SU-DHL-6 (cell line): ENCODE data around the gene STK40.

Experiments used
- H2AFZ ChIP-seq: fragments of 200-600 bp; sonication (generic); 2 replicates; pipeline ENCODE4 v1.6.1; 2014; ENCODE audit warnings: low read depth, mild to moderate bottlenecking, moderate library complexity, mixed read lengths, antibody characterized with exemption, low read length; ENCODE audit not compliant: severe bottlenecking
- H3F3A ChIP-seq: fragments of 200-600 bp; shearing (Covaris generic); 2 replicates; pipeline ENCODE4 v1.6.0; 2016; ENCODE audit warnings: antibody characterized with exemption, mild to moderate bottlenecking; ENCODE audit not compliant: insufficient read depth
- H3K27ac ChIP-seq: fragments of 200-600 bp; sonication (generic); 2 replicates; pipeline ENCODE4 v1.5.1; 2016; ENCODE audit warnings: low read depth, mild to moderate bottlenecking, low read length, moderate library complexity, mixed read lengths
- H3K27me3 ChIP-seq: fragments of 200-600 bp; sonication (generic), shearing (Covaris generic); 2 replicates; pipeline ENCODE4 v1.6.0; 2014; ENCODE audit warnings: mild to moderate bottlenecking, low read length
- H3K36me3 ChIP-seq: fragments of 200-600 bp; sonication (generic); 2 replicates; pipeline ENCODE4 v1.6.1; 2014; ENCODE audit warnings: mild to moderate bottlenecking, low read length, mixed read lengths
- H3K4me2 ChIP-seq: fragments of 300-600, 200-600 bp; shearing (Covaris generic), sonication (generic); 2 replicates; pipeline ENCODE4 v1.6.0; 2014; ENCODE audit warnings: low read length, low read depth, mild to moderate bottlenecking; ENCODE audit not compliant: poor library complexity, severe bottlenecking
- H3K4me3 ChIP-seq: fragments of 200-600 bp; sonication (generic); 2 replicates; pipeline ENCODE4 v1.5.1; 2014; ENCODE audit warnings: antibody characterized with exemption, low read length, mild to moderate bottlenecking, mixed read lengths; ENCODE audit not compliant: insufficient read depth, poor library complexity, severe bottlenecking
- H3K79me2 ChIP-seq: fragments of 200-600 bp; sonication (generic); 2 replicates; pipeline ENCODE4 v1.6.1; 2014; ENCODE audit warnings: mild to moderate bottlenecking, low read length, moderate library complexity; ENCODE audit not compliant: insufficient read depth
- H3K9ac ChIP-seq: fragments of 200-600 bp; sonication (generic); 2 replicates; pipeline ENCODE4 v1.7.0; 2014; ENCODE audit warnings: mild to moderate bottlenecking, low read length
- H3K9me2 ChIP-seq: fragments of 200-600 bp; sonication (generic); replicated peaks from 2 replicates; pipeline ENCODE4 v1.6.1; 2014; ENCODE audit warnings: low read length; ENCODE audit not compliant: insufficient read depth
- H3K9me3 ChIP-seq: fragments of 200-600 bp; sonication (generic); 2 replicates; pipeline ENCODE4 v1.6.1; 2014; ENCODE audit warnings: low read length, mixed read lengths; ENCODE audit not compliant: insufficient read depth
- H4K20me1 ChIP-seq: fragments of 200-600 bp; sonication (generic); 2 replicates; pipeline ENCODE4 v1.6.1; 2014; ENCODE audit warnings: low read depth, mild to moderate bottlenecking, antibody characterized with exemption, low read length, moderate library complexity, mixed read lengths
- CTCF ChIP-seq: fragments of 200-600 bp; sonication (generic); IDR thresholded peaks from one replicate; pipeline ENCODE4 v1.5.1; 2017; ENCODE audit warnings: antibody characterized with exemption, mild to moderate bottlenecking, low read length, moderate library complexity; ENCODE audit not compliant: insufficient read depth, poor library complexity, severe bottlenecking
- EZH2phosphoT487 ChIP-seq: fragments of 200-600 bp; sonication (generic), shearing (Covaris generic); conservative IDR thresholded peaks from 2 replicates; pipeline ENCODE4 v1.6.1; 2018; ENCODE audit warnings: mild to moderate bottlenecking, antibody characterized with exemption, low read length, moderate library complexity, mixed read lengths

STK40 gene

GRCh38 chr1:36408479-36408878 lies 22.8 kb upstream of the STK40 start:
- no peaks in the 10 kb centered on the region for H3K9me3 ChIP-seq
- H3K27me3 ChIP-seq = no peaks in the 10 kb centered on the region
- H3K4me2 ChIP-seq = no peak overlapping the region
- no peaks in the 10 kb centered on the region for H3K79me2 ChIP-seq
- H3F3A ChIP-seq = no peaks in the 10 kb centered on the region
- no peaks in the 10 kb centered on the region for H3K36me3 ChIP-seq
- no peaks in the 10 kb centered on the region for H3K9me2 ChIP-seq
- TF ChIP-seq EZH2phosphoT487 = no peak
- no peak for TF ChIP-seq CTCF
- no peaks in the 10 kb centered on the region for H4K20me1 ChIP-seq
- no peak overlapping the region for H3K4me3 ChIP-seq
- H3K9ac ChIP-seq = no peak overlapping the region
- H2AFZ ChIP-seq = no peak overlapping the region
- H3K27ac ChIP-seq = no peak overlapping the region

- no peaks in the 10 kb centered on the region for H3K9me2 ChIP-seq
- TF ChIP-seq EZH2phosphoT487 (no peak), CTCF (no peak)
Observed at GRCh38 chr1:36406440-36406839, 20.7 kb upstream of the STK40 start.

GRCh38 chr1:36402504-36402890 lies 16.8 kb upstream of the STK40 start:
- H3K27ac ChIP-seq = no peak overlapping the region
- TF ChIP-seq CTCF (no peak), EZH2phosphoT487 (no peak)
- H3K9ac ChIP-seq = no peak overlapping the region
- H3K9me3 ChIP-seq = peaks cover 6% of the 10 kb centered on the region; the same call in 1 of the 2 replicates
- H3K9me2 ChIP-seq = no peaks in the 10 kb centered on the region
- peaks cover 11% of the 10 kb centered on the region; the same call in 1 of the 2 replicates for H3F3A ChIP-seq
- no peaks in the 10 kb centered on the region for H3K27me3 ChIP-seq
- no peak overlapping the region for H2AFZ ChIP-seq
- no peaks in the 10 kb centered on the region for H3K79me2 ChIP-seq
- H3K4me2 ChIP-seq = no peak overlapping the region
- H4K20me1 ChIP-seq = no peaks in the 10 kb centered on the region
- H3K4me3 ChIP-seq = no peak overlapping the region
- no peaks in the 10 kb centered on the region for H3K36me3 ChIP-seq

More at GRCh38 chr1:36406440-36406839, 20.7 kb upstream of the STK40 start:
- H3K79me2 ChIP-seq = no peaks in the 10 kb centered on the region
- H3K27me3 ChIP-seq = no peaks in the 10 kb centered on the region
- no peaks in the 10 kb centered on the region for H3K36me3 ChIP-seq
- H3K9ac ChIP-seq = no peak overlapping the region
- H3K27ac ChIP-seq = no peak overlapping the region
- H3K4me3 ChIP-seq = no peak overlapping the region
- H3K4me2 ChIP-seq = no peak overlapping the region
- no peaks in the 10 kb centered on the region for H3F3A ChIP-seq
- no peak overlapping the region for H2AFZ ChIP-seq
- peaks cover 2% of the 10 kb centered on the region; the same call in 1 of the 2 replicates for H3K9me3 ChIP-seq
- H4K20me1 ChIP-seq = no peaks in the 10 kb centered on the region
